DND-41 (cell line): ENCODE data around the gene ZNF526.

Experiments
- EZH2 ChIP-seq: IDR thresholded peaks from 3 replicates; pipeline ENCODE4 v1.6.1; 2012; ENCODE audit warnings: borderline replicate concordance, low read depth, mild to moderate bottlenecking, moderate library complexity, low read length, inconsistent platforms; ENCODE audit not compliant: severe bottlenecking
- TF ChIP-seq, protein P1 (sequence below): IDR thresholded peaks from 2 replicates; pipeline ENCODE4 v1.5.1; 2012; ENCODE audit warnings: borderline replicate concordance, low read length, moderate library complexity, mild to moderate bottlenecking; ENCODE audit not compliant: poor library complexity, severe bottlenecking; ENCODE audit errors: extremely low read depth

DNA sequence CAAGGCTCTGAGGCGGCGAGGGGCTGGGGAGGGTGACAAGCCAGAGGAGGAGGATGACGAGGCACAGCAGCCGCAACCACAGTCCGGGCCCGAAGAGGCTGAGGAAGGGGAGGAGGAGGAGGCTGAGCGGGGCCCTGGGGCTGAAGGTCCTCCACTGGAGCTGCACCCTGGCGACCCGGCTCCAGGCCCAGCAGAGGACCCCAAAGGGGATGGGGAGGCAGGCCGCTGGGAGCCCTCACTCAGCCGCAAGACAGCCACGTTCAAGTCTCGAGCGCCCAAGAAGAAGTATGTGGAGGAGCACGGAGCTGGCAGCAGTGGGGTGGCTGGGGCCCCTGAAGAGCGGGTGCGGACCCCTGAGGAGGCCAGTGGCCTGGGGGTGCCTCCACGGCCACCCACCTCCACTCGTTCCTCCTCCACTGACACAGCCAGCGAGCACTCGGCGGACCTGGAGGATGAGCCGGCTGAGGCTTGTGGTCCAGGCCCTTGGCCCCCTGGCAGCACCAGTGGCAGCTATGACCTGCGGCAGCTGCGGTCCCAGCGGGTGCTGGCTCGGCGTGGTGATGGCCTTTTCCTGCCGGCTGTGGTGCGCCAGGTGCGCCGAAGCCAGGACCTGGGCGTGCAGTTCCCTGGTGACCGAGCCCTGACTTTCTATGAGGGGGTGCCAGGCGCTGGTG, 51.9 kb downstream of the ZNF526 start:
- TF ChIP-seq, protein P1, sequence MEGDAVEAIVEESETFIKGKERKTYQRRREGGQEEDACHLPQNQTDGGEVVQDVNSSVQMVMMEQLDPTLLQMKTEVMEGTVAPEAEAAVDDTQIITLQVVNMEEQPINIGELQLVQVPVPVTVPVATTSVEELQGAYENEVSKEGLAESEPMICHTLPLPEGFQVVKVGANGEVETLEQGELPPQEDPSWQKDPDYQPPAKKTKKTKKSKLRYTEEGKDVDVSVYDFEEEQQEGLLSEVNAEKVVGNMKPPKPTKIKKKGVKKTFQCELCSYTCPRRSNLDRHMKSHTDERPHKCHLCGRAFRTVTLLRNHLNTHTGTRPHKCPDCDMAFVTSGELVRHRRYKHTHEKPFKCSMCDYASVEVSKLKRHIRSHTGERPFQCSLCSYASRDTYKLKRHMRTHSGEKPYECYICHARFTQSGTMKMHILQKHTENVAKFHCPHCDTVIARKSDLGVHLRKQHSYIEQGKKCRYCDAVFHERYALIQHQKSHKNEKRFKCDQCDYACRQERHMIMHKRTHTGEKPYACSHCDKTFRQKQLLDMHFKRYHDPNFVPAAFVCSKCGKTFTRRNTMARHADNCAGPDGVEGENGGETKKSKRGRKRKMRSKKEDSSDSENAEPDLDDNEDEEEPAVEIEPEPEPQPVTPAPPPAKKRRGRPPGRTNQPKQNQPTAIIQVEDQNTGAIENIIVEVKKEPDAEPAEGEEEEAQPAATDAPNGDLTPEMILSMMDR, result no peak
- TF ChIP-seq EZH2, result no peak
